22Rv1 (cell line): Measurements from ENCODE around the gene BRCA2.

ENCODE experiments used
- CTCF ChIP-seq: fragments of 450-650 bp; IDR thresholded peaks from 2 replicates; pipeline ENCODE4 v1.5.1; 2017; ENCODE audit warnings: mild to moderate bottlenecking
- ZFX ChIP-seq: fragments of 450-650 bp; IDR thresholded peaks from 2 replicates; pipeline ENCODE4 v1.6.1; 2017; ENCODE audit warnings: antibody characterized with exemption, borderline replicate concordance

DNA sequence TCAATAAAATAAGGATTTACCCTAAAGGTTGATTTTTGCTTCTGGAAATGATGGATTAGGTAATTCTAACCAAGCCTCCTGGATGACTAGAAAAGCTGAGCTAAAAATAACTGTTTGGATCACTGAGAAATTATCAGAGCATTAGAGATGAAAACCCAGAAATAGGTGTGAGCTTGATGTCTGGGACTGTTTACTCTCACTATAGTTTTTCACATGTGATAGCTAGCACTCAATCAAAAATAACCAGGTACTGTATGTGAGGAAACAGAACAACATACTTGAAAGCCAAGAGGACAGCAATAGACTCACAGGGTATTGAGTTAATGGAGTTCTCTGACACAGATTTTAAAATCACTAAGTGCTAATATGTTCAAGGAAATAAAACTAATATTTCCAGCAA lies 9.7 kb upstream of the BRCA2 start:
- TF ChIP-seq CTCF, result no peak
- TF ChIP-seq ZFX, result no peak
